Stimulated activated CD4-positive, alpha-beta T cell treated with anti-CD3 and anti-CD28 coated beads, Interleukin-2, amount 100 ng/mL, for 48 hours (primary cell): ENCODE results near the gene DMXL1.
A peak's percentile ranks its signal among the peaks of the same experiment; 100 is the strongest.
"Not testable (repeated sequence)": the region's sequence is repeated elsewhere in the genome, so short reads cannot be mapped to it uniquely, and the experiment has no call there.

ENCODE experiments used
- DNase-seq, 2 donors: peaks; one replicate each; pipeline ENCODE4 v3.0.0-alpha.2; 2020

The DMXL1 gene

GRCh38 chr5:119071561-119071995, 691 bp downstream of the DMXL1 start:
- no peak for DNase-seq

DNA sequence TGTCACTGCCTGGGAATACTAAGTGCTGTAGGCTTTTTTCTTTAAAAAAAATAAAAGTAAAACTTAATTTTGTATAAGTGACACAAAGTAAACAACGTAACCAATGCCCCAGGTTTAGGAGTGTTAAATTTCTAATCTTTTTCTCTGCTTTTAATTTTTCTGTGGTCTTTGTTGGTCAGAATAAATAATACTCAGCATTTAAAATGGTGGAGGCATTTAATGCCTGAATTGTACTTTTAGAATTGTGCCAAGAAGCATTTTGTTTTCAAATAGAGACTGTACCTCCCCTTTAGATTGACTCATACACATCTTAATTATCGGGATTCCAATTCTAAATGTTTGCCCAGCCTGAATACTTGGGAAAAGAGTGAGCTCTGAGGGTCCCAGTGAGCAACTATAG, 1.6 kb downstream of the DMXL1 start:
- DNase-seq = no peak

GRCh38 chr5:119073746-119074337, 3.0 kb downstream of the DMXL1 start:
- not testable (repeated sequence) for DNase-seq

GRCh38 chr5:119074419-119074818, 3.5 kb downstream of the DMXL1 start:
- no peak for DNase-seq

DNA sequence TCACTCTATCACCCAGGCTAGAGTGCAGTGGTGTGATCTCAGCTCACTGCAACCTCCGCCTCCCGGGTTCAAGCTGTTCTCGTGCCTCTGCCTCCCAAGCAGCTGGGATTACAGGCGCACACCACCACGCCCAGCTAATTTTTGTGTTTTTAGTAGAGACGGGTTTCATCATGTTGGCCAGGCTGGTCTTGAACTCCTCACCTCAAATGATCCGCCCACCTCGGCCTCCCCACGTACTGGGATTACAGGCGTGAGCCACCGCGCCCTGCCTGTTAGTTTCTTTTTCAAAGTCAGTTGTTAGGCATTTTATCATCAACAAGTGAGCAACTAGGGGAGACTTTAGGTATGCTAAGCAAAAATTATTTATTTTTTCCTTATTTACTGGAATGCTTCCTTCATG, 4.4 kb downstream of the DMXL1 start:
- DNase-seq = not testable (repeated sequence)

DNA sequence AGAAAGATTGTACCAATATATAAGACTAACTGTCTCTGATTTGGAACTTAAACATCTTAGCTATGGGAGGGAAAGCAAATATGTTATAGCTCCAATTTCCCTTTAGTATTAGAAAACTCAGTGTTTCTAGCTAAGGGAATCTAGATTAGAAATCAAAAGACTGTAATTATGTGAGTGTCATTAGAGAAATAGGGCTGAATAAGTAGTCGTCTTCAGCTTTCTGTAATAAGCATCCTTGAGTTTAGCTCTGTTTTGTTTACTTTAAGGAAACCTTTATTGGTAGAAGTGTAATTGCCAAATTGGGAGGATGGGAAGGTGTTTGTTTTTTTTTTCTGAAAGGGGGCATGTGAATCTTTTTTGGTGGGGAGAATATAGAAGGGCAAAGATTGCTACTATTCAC, 5.2 kb downstream of the DMXL1 start:
- DNase-seq = no peak

DNA sequence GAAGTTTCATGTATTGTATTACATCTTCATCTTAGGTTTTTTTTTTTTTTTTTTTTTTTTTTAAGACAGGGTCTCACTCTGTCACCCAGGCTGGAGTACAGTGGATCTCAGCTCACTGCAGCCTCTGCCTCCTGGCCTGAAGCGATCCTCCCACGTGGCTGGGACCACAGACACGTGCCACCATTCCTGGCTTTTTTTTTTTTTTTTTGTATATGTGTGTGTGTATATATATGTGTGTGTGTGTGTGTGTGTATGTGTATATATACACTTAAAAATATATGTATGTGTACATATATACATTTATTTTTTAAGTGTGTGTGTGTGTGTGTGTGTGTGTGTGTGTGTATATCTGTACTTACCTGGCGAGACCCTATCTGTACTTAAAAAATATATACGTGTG, 6.6 kb downstream of the DMXL1 start:
- DNase-seq = no peak

DNA sequence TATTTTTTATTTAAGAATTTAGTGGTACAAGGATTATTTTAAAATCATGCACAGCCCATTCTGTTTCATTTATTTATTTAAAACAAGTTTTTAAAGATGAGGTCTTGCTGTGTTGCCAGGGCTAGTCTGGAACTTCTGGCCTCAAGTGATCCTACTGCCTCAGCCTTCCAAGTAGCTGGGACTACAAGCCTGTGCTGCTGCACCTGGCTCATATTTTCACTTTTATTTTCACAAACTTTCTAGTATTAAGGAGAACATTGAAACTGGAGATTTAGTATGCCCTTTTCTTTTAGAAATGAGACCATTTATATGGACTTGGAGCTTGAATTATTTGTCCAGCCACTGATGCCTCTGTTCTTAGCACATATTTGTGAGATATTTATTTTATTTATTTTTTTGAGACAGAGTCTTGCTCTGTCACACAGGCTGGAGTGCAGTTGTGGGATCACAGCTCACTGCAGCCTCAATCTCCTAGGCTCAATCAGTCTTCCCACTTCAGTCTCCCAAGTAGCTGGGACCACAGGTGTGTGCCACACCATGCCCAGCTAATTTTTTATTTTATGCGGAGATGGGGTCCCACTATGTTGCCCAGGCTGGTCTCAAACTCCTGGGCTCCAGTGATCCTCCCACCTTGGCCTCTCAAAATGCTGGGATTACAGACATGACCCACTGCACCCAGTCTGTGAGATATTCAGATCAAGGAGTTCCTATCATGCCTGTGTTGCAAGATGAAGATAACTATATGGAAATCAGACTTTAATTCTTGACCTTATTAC, 7.4 kb downstream of the DMXL1 start:
- DNase-seq = no peak

GRCh38 chr5:119078861-119079260, 8.0 kb downstream of the DMXL1 start:
- no peak for DNase-seq

DNA sequence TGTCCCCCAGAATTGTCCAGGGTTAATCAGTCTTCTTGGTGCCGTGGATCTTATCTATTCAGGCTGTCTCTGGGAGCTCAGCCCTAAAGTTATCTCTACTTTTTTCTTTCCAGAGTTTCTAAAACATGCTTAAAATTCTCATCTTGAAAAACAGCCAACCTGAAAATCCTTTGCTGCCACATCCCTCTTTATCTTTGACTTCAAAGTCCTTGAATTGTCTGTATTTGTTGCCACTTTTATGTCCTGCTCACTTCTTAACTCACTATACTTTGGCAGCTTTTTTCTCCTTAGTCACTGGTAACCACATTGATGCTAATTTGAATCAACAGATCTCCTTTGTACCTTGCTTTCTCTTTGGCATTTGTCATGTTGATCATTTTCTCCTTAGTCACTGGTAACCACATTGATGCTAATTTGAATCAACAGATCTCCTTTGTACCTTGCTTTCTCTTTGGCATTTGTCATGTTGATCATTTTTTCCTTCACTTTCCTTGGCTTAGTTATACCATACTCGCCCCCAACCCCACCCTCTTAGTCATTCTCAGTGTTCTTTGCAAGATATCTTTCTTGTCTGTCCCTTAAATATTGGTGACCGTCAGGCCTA, 8.5 kb downstream of the DMXL1 start:
- DNase-seq = peak; percentile 21 to 37

GRCh38 chr5:119080936-119081335, 10.0 kb downstream of the DMXL1 start:
- no peak for DNase-seq

- DNase-seq = no peak
Measured at GRCh38 chr5:119082691-119083090, 11.8 kb downstream of the DMXL1 start.

- no peak for DNase-seq
Measured at GRCh38 chr5:119083679-119084078, 12.8 kb downstream of the DMXL1 start.

DNA sequence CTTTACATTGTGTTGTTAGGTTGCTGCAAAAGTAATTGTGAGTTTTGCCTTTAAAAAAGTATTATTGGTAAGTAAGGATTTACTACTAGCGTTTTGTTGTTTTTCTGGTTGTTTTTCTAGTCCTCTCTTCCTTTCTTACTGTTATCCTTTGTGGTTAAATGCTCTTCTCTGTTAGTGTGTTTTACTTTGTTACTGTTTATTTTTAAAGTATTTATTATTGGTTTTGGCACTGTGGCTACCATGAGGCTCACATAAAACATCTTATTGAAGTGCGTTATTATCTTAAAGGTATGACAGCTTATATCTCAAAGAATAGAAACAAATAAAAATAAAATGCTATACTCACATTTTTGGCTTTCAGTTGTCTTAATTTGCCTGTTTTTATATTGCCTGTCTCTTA, 17.6 kb downstream of the DMXL1 start:
- DNase-seq = no peak

- DNase-seq = no peak
Measured at GRCh38 chr5:119095611-119096010, 24.7 kb downstream of the DMXL1 start.

DNA sequence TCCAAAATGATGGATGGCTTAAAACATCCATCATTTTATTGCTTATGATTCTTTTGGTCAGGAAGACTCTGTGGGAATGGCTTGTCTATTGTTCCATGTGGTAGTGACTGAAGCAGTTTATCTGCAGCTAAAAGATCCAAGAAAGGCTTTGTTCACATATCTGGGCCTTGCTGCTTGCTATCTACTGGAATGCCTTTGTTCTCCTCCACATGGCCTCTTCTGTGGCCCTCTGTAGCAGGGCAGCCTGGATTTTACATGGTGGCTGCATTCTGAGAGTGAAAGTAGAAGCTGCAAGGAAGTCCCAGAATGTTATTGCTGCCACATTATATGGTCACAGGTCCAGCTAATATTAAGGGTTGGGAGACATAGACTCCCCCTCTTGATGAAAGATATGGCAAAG, 35.1 kb downstream of the DMXL1 start:
- DNase-seq = no peak

DNA sequence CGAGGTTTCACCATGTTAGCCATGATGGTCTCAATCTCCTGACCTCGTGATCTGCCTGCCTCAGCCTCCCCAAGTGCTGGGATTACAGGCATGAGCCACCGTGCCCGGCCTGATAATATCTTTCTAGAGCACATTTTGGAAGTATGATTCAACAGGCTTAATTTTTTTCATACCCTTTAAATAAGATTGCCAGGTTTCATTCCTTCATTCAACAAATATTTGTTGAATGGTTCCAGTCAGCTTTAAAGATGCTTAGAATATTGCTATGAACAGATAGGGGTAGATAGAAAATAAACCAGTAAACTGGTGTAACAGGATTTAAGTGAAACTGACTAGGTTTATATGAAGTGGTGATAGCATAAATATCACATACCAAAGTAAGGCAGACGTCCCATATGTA, 41.3 kb downstream of the DMXL1 start:
- no peak for DNase-seq

DNA sequence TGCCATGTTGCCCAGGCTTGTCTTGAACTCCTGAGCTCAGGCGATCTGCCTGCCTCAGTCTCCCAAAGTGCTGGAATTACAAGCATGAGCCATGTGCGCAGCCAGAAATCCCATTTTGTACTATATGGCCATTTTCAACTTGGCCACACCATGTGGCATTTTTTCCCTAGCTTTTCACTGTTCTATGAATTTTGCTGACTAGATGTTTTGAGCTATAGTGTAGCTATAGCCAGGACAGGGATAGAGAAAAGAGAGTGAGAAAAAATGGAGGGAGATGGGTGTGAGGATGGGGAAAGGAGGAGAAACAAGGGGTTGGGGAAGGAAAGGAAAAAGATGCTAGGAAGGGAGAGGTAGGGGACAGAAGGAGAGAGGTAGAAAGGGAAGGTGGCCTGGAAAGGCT, 46.4 kb downstream of the DMXL1 start:
- no peak for DNase-seq

DNA sequence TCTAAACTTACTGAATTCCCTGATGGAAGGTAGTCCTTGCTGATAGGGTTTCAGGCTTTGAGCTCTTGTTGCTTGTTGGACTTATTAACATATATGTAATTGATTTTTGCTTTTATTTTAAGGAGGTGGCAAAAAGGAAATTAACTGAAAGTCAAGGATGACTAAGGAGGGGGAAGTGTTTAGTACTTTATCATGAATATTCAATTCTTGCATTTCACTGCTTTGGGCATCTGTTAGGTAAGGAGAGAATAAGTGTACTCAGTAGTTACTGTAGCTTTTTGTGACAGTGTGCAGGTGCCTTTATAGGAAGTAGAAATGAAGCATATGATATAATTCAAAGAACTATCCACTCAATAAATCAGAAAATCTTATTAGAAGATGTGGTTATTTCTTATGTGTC, 47.1 kb downstream of the DMXL1 start:
- DNase-seq = no peak

DNA sequence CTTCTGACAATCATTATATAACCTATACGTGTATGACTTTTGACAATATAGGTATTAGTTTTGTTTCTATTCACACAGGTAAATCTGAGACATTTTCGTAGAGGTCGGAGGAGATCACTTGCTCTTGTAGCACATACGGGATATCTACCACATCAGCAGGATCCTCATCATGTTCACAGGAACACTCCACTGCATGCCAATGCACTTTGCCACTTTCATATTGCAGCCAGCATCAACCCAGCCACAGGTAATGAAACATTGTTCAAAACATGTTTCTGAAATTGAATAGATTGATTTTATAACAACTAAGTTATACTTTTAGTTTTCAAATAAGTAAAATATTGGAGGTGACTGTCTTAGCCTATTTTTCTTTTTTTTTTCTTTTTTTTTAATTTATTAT, 50.0 kb downstream of the DMXL1 start:
- DNase-seq = no peak

GRCh38 chr5:119122474-119122873, 51.6 kb downstream of the DMXL1 start:
- not testable (repeated sequence) for DNase-seq

DNA sequence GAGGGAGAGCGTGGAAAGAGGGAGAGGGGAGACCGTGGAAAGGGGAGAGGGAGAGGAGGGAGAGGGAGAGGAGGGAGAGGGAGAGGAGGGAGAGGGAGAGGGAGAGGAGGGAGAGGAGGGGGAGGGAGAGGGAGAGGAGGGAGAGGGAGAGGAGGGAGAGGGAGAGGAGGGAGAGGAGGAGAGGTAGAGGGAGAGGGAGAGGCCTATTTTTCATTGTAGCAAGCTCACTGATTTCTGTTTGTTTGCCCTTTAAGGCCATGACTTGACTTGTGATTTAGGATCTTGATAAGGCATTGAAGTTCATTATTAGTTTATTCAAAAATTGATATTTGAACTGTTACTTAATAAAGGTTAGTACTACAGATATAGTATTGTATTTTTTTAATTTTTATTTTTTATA, 52.4 kb downstream of the DMXL1 start:
- no peak for DNase-seq

DNA sequence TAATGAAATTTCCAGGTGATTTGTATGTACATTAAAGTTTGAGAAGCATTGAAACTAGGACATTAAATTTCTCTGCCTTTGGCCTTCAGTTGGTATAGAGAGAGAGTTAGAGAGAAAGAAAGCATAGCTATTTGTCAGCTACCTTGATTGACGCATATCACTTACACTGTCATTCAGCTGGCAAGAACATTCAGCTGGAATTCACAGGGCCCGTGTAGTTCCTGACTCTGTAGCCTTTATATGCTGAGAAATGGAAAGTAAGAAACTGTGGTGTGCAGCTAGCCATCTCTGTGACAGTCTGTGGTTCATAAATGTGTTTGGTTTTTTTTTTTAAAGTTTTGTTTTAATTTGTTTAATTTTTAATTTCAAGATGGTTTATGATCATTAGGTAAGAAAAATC, 58.9 kb downstream of the DMXL1 start:
- DNase-seq = no peak

GRCh38 chr5:119131530-119132304, 60.8 kb downstream of the DMXL1 start:
- DNase-seq = no peak
